Activated CD8-positive, alpha-beta memory T cell treated with anti-CD3 and anti-CD28 coated beads for 48 hours (primary cell): ENCODE measurements around the gene POU2AF3.

Experiments
- DNase-seq, 3 experiments: peaks; one replicate each; pipeline ENCODE4 v3.0.0-alpha.2; 2020; ENCODE audit warnings: low read depth in 2 of 3, low spot score in 2 of 3

Gene POU2AF3

DNA sequence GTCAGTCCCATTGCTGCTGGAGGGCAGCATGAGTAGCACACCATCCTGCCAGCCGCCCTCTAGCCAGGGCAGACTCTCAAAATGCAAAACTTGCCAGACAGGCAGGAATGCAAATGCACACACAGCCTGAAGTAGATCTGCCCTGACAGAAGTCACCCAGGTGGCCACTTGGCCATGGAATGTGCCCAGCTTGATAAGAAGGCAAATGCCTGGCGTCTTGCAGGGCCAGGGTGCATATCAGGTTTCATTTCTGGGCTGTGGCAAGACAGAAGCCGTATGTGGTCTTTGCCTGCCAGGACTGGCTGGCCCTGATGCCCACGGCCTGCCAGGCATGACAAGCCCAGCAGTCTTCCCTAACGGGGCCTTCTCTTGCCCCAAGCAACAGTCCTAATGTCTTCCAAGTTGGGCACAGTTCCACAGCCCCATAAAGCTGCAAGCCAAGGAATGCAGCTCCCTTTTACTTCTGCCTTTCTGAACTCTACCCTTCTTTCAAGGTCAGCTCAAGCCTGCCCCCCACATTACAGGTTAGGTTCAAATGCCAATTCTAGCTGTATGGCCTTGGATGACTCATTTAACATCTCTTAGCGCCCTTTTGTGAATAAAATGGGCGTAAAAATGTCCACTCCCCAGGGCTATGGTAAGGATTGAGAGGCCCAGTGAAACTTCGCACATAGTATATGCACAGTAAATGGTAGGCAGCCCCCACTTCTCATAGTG, 29.7 kb downstream of the POU2AF3 start:
- DNase-seq, result no peak

- no peak for DNase-seq
Measured at GRCh38 chr11:111329306-111330204, 31.2 kb downstream of the POU2AF3 start.

DNA sequence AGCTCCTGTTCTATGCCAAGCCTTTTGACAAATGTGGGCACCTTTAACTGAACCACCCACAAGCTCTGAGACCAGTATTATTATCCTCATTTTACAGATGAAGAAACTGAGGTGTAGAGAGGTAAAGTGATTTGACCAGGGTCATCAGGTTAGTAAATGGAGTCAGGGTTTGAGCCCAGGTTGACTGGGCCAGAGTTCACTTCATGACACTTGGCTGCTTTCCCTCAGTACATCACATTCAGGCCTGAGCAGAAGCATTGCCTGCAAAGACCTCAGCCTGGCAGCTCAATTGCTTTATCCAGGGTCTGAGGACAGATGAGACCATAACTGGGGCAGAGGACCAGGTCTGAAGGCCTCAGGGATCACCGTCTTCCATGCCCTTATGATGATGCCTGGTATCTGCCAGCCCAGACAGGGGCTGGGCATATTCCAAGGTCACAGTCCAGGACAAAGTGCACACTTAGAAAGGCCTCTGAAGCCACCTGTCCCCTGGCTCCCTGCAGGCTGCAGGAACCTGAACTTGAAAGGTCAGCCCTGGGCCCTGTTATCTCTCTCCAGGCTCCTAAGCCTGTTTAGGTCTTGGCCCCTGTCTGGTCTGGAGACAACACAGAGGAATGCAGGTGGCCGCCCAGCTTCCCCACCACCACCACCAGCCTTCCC, 32.0 kb downstream of the POU2AF3 start:
- no peak for DNase-seq

GRCh38 chr11:111331711-111332479, 33.5 kb downstream of the POU2AF3 start:
- DNase-seq, result no peak

GRCh38 chr11:111334532-111335502, 36.5 kb downstream of the POU2AF3 start:
- no peak for DNase-seq

GRCh38 chr11:111335549-111335948, 37.2 kb downstream of the POU2AF3 start:
- DNase-seq, result no peak

DNA sequence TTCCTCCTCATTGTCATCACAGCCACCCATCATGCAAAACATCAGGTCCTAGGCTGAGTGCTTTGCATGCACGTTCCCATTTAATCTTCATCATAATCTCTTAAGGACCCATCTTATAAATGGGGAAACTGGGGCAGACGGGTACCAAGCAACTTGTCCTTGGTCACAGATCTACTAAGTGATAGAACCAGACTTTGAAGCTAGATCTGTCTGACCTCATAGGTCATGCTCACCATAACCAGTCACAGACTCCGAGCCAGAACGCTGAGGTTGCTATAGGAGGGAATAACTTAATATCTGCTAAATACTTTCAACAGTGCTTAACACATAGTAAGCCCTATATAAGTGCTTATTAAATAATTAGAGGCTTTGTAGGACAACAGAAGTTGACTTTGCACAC, 37.7 kb downstream of the POU2AF3 start:
- DNase-seq, result no peak

DNA sequence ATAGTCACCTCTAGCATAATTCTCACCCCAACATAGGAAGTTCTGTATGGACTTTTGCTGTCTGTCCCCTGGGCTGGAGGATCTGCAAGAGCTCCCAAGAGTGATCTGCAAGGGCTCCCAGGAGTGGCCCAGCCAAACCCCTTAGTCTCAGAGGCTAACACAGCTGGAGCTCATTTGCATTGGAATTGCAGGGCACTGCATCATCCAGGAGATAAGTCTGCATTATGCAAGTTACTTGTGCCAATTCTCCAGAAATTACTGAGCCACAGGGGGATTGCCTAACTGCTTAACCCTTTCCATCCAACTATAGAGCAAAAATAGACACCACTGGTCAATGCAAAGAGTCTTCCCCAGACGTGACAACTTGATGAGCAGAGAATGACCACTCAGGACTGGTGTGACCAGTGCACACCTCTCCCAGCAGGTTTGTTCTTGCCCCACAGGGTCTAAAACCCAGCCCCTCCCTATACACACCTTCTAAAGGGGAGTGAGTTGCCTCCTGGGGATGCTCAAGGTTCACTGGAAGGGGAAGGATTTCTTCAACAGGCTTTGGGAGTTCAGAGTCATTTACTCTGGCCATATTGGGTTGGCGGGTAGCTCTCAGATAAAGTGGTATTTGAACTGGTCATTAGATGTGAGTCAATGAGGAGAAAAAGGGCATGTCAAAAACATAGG, 38.4 kb downstream of the POU2AF3 start:
- DNase-seq, result no peak

DNA sequence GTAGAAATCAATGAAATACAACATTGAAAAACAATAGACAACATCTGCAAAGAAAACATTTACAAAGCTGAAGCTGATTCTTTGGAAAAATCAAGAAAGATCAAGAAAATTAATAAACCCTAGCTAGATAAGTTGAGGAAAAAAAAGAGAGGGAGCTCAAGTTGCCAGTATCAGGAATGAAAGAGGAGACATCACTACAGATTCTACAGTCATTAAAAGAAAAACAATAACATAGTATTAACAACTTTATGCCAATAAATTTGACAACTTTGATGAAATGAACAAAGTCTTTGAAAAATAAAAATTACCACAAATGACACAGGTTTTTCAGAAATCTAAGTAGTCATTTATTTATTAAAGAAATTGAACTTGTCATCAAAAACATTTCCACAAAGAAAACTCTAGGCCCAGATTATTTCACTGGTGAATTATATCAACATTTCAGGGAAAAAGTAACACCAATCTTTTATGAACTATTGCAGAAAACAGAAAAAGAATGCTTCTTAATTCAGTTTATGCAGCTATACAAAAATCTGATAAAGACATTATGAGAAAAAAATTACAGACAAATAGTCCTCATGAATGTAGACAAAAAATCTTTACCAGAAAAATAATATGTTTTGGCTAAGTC, 41.5 kb downstream of the POU2AF3 start:
- DNase-seq, result no peak

DNA sequence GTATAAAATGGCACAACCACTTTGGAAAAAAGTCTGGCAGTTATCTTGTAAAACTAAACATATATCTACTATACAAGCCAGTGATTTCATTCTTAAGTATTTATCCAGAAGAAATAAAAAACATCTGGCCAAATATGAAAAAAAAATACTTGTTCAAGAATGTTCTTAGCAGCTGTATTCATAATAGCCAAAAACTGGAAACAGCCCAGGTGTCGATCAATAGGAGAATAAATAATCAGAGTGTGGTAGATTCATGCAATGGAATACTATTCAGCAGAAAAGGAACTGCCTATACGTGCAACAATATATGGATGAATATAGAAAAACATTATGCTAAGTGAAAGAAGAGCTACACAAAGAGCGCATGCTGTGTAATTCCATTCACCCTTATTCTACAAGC, 44.0 kb downstream of the POU2AF3 start:
- no peak for DNase-seq

DNA sequence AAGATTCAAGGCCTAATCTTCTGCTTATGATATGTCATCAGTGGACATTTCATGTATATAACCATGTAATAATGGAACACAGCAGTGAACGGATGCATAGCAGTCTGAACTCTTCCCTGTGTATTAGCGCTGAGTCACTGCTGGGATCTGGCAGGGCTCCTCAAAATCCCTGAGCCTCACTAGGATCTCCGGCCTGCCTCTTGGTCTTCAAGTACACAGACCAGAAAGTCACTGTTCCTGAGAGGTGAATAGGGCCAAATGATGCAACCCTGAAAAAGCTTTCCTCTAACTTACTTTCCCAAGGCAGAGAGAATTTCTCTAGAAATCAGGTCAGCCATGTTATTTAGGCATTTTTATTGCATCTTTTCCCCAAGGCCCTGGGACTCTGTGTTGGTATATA, 45.7 kb downstream of the POU2AF3 start:
- no peak for DNase-seq

GRCh38 chr11:111347002-111347722, 48.8 kb downstream of the POU2AF3 start:
- no peak for DNase-seq

DNA sequence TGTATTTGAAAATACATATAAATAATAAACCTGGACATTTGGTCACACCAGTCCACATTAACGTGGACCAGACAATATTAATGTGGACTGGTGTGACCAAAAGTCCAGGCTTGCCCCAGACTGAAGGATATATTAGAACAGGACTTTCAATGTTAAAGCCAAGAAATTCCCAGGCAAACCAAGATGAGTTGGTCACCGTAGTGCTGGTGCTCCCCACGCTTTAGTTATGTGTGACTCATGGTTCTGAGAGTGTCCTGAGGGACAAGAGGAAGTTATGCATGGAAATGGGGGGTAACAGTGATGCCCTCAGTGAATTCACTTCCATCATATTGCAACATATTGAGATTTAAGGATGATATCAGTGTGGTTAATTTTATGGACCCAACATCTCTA, 49.4 kb downstream of the POU2AF3 start:
- no peak for DNase-seq

DNA sequence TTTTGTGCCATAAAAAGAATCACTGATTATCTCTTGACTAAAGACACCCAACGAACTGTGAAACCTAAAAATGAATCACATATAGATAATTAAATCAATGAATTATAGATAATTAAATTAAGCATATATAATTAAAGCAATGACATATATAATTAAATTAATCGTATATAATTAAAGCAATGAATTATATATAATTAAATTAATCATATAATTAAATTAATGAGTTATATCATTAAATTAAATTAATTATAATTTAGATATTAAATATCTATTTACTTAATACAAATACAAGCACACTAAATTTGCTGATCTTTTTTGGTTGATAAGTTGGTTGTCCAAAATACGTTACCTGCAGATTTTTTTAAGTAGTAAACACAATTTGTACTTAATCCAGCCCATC, 49.8 kb downstream of the POU2AF3 start:
- DNase-seq, result no peak

DNA sequence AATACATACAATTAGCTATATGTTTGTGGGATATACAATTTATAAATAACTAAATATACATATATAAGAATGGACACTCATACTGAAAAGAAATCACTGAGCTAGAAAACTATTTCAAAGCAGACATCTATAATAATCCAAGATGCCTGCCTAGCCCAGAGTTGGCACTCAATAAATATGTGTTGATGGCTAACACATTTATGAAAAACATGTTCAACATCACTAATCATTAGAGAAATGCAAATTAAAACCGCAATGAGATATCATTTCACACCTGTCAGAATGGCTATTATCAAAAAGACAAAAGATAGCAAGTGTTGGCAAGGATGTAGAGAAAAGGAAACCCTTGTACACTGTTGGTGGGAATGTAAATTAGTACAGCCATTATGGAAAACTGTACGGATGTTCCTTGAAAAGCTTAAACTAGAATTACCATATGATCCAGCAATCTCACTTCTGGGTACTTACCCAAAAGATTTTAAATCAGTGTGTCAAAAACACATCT, 50.9 kb downstream of the POU2AF3 start:
- no peak for DNase-seq

- DNase-seq, result no peak
Measured at GRCh38 chr11:111350811-111351210, 52.5 kb downstream of the POU2AF3 start.

DNA sequence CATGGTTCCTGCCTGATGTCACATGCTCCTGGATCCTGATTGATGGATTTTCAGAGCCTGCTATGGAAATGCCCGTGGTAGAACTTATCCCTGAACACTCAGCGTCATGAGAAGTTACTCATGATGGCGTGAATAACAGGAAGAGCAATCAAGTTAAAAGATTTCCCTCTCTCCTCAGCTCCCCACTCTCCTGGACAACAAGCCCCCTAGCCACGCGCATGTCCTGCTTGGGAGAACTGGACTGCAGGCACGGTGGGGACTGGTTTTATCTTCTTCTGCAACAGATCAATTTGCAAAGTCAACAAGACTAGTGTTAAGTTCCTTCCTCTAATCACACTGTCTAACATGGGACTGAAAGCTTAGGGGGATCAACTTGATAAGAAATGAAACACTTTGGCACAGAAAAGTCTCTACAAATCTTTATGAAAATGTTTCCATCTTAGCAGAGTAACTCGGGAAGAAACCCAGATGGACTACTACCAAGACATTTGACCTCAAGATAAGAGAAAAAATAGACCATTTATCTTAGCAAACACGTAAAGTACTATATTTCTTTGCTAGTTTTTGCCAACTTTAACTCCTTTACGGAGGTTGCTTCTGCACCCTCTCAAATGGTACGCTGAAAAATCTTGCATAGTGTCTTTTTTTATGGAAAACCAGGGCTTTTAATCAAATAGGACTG, 53.2 kb downstream of the POU2AF3 start:
- DNase-seq, result no peak
